Hematopoietic multipotent progenitor cell treated with erythropoietin and hydrocortisone succinate and interleukin-3 and kit ligand, for 6 days (in vitro differentiated cells): ENCODE measurements around the gene TMEM200B.
"Not testable (repeated sequence)": the region's sequence is repeated elsewhere in the genome, so short reads cannot be mapped to it uniquely, and the experiment has no call there.

Experiments used
- DNase-seq: peaks from one replicate; pipeline ENCODE4 v3.0.0-alpha.2; 2015

The TMEM200B gene

DNA sequence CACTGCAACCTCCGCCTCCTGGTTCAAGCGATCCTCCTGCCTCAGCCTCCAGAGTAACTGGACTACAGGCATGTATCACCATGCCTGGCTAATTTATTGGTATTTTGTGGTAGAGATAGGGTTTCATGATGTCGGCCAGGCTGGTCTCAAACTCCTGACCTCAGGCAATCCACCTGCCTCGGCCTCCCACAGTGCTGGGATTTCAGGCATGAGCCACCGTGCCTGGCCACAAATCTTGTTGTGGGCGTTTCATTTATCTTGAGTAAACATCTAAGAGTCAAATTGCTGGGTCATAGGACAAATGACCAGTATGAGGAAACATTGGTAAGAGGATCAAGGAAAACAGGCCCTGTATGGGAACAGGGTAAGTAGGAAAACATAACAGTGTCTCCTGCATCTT is 17.9 kb downstream of the TMEM200B start:
- no peak for DNase-seq

DNA sequence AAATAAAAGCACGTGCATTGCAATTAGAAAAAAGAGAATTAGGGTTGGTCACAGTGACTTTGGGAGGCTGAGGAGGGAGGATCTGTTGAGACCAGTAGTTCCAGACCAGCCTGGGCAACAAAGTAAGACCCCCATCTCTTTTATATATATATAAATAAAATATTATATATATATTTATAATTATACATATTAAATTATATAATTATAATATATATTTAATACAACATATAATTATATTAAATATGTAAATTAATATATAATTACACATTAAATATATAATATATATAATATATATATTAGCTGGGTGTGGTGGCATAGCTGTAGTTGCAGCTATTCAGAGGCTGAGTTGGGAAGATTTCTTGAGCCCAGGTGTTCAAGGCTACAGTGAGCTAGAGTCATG is 23.2 kb downstream of the TMEM200B start:
- no peak for DNase-seq

DNA sequence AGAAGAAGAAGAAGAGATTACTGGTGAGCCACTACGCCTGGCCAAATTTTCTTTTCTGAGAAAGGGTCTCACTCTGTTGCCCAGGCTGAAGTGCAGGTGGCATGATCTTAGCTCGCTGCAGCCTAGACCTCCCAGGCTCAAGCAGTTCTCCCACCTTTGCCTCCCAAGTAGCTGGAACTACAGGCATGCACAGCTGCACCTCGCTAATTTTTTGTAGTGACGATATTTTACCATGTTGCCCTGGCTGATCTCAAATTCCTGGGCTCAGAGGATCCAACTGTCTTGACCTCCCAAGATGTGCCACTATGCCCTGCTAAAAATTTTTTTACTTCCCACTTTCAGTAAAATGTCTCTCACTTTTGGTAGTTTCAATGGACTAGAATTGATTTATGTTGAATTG is 24.4 kb downstream of the TMEM200B start:
- no peak for DNase-seq

DNA sequence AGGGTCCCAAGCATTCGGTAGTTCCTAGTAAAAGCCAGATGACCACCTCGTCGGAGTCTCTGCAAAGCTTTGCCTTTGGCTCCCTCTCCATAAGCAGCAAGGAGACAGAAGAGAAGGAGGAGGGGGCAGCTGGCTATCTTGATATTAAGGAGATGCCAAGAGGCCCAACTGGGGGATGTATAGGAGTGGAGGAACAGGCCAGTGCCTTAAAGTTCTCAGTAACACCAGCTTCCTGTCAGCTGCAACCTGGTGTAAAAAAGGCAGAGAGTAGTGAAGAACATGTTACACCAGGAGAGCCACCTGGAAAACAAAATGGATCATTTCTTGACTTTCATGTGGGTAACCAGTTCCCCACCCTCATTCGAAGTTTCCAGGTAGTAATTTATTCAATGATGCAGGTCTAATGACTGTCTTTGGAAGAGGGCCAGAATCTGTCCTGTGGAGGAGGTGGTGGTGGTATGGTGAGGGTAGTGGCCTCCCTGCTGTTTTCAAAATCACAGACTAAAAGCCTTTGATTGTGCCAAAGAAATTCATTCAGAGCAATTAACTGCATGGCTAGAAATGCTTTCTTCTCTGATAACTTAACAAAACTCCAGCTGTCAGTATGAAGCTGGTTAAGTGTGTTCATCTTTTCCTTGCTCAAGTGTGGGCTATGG is 27.3 kb downstream of the TMEM200B start:
- DNase-seq, result no peak

DNA sequence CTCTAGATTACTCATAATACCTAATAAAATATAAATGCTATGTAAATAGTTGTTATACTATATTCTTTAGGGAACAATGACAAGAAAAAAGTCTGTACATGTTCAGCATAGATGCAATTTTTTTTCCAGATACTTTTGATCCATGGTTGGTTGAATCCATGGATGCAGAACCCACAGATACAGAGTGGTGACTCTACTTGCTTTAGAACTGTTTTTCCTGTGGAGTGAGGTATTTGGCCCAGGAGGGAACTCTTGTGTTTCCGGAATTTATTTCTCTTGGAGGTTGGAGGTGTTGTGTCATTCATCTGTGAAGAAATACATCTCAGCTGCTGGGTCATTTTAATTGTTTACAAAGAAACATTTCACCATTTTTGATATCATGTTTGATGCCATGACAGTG is 28.7 kb downstream of the TMEM200B start:
- no peak for DNase-seq

DNA sequence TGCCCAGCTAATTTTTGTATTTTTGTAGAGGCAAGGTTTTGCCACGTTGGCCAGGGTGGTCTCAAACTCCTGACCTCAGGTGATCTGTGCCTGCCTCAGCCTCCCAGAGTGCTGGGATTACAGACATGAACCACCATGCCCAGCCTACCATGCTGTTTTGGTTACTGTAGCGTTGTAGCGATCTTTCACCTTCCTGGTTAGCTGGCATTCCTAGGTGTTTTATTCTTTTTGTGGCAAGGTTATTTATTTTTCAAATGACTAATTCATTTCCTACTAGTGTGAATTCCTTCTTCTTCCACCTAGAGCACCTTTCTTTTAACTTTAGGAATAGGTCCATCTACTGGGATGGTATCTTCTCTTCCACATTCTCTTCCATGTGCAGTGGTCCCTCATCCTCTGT is 29.3 kb downstream of the TMEM200B start:
- DNase-seq, result no peak

DNA sequence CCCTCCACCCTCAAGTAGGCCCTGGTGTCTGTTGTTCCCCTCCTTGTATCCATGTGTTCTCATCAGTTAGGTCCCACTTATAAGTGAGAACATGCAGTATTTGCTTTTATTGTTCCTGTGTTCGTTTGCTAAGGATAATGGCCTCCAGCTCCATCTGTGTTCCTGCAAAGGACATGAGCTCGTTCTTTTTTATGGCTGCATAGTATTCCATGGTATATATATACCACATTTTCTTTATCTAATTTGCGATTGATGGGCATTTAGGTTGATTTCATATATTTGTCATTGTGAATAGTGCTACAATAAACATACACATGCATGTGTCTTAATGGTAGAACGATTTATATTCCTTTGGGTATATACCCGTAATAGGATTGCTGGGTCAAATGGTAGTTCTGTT is 31.0 kb downstream of the TMEM200B start:
- not testable (repeated sequence) for DNase-seq

DNA sequence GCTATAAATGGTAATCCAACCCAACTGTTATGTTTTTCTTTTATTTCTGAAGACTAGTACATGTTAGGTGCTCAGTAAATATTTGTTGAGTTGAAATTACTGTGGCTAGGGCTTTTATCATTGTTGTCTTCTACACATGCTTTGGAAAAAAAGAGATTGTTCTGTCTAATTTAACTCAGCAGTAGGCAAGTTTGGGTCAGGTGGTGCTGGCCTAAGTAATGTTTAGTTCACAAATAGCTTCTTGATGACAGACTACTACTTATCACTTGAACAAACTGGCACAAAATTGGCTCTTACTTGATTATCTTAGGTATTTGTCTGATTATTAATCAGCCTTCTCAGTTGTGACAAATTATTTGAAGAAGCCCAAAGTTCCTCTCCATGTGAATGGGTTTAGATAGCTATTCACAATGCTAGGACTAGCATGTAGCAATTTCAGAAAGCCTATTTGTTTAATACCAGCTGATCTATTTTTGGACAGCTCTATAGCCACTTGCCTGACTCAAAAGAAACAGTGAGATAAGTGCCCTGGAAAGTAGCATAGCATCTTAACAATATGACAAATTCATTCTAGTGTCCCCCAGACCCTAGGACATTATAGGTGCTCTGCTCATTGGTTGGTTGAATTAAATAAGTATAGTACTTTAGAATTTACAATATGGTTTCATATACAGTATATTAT is 32.6 kb downstream of the TMEM200B start:
- no peak for DNase-seq

DNA sequence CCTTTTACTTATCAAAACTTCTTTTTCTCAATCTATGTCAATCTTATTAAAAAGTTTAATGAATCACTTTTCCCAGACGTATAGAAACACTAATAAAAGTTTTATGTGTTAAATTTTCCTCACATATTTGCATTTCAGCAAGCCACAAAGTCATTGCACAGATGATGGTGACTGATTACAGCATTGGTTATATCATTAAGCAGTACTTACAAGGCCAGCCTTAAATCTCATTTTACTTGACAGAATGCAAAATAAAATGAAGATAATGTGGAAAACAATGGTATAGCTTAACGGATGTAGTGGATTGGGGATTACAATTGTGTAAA is 39.5 kb downstream of the TMEM200B start:
- DNase-seq, result no peak

DNA sequence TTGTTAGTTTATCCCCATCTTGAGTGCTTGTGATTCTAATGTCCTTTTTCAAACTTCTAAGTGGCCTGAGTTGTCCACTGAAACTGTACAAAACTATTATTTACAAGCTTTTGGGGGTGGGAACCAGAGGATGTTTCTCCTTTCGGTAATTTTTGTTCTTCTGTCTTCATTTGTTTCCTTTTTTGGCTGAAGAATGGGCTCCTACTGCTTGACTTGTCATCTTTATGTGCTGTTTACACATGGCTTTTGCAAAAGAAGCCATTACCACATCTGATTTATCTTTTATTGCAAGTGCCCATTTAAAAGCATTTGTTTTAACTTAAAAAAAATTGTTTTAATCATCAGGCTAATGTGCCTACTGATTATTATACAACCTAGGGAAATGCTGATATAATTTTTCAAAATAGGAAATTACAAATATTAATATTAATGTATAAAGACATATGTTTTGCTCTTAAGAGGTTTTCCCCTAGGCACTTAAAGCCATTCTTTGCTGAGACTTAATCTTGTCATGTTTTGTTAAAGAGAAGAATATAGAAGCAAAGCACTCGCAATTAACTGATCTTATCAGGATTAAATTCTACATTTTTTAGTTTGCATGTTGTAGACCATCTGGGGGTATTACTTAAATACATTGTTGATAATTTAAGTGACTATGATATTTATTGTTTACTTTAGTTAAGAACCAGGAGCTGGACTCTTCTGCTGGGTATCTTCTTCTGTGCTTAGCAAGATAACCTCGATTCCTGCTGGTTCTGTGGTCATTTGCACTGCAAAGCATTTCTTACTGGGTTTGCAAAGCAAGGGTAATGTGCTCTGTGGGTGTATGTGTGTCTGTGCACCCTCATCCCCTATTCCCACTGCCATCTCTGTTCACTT is 40.1 kb downstream of the TMEM200B start:
- DNase-seq, result no peak

DNA sequence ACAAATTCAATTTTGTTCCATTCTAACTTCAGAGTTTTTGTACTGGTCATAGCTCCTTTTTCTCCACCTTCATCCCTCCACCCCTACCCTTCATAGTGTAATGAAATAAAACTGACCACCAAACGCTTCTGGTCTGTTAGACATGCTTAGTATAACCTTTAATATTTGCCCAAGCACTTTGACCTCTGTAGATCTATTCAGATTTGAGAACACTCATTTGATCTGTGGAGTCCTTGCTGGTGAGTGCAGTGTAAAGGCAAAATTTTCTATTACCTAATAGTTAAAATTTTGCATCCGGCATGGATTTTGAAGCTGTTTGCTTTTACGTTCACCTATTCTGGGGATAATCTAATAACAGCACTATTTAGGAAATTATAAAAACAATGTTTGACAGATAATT is 41.2 kb downstream of the TMEM200B start:
- no peak for DNase-seq

DNA sequence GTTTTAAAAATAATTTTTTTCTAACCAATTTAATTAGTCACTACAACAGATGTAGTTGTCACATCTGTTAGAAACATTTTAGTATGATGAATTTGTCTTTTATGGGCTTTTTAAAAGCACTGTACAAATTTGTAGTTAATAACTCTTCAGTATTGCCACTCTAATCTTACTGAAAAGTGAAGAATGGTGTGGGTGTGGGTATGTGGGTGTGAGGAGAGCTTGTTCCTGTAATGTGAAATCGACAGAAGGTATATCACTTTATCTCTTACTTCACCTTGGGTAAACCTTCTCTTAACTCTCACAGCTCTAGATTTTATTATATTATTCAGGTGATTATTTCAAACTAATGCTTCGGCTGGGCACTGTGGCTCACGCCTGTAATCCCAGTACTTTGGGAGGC is 42.5 kb downstream of the TMEM200B start:
- DNase-seq, result no peak

DNA sequence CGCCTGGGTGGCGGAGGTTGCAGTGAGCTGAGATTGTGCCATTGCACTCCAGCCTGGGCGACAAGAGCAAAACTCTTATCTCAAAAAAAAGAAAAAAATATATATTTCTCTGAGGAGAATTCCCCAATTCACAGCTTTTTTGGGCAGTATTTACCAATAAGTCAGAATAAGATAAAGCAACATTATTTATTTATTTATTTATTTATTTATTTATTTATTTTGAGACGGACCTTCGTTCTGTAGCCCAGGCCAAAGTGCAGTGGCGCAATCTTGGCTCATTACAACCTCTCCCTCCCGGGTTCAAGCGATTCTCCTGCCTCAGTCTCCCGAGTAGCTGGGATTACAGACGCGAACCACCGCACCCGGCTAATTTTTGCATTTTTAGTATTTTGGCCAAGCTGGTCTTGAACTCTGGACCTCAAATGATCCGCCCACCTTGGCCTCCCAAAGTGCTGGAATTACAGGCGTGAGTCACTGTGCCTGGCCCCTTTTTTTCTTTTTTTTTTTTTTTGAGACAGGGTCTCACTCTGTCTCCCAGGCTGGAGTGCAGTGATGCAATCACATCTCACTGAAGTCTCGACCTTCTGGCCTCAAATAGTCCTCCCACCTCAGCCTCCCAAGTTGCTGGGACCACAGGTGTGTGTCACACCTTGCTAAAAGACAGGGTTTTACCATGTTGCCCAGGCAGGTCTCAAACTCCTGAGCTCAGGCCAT is 43.6 kb downstream of the TMEM200B start:
- DNase-seq, result not testable (repeated sequence)

DNA sequence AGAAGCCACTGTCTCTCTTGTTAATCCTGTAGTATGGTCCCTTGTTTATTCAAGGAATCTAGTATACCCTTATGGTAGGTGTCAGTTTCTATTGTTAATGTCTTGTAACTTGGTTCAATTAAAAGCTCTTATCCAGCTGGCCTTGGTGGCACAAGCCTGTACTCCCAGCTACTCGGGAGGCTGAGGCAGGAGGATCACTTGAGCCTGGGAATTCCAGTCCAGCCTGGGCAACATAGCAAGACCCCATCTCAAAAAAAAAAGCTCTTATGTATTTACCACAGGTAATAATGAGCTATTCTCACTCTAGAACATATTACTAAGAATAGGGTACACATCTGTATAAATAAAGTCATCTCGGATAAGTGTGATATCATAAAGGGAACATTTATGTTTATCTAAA is 46.5 kb downstream of the TMEM200B start:
- no peak for DNase-seq
